Stomach (tissue), 4 donors: ENCODE results near the gene BOLA3.

Experiments used
- CTCF ChIP-seq, 7 experiments: fragments of 450-650 bp in 4 of 7; fragments of 200-600 bp in 3 of 7; sonication (generic) in 3 of 7; IDR thresholded peaks; one replicate each; pipeline ENCODE4 v1.5.1; 2016 to 2019; ENCODE audit warnings: antibody characterized with exemption in 7 of 7, control low read depth in 2 of 7, mild to moderate bottlenecking in 1 of 7
- EP300 ChIP-seq: sonication (generic); formaldehyde crosslinking; IDR thresholded peaks from one replicate; pipeline ENCODE4 v1.6.1; 2017; ENCODE audit warnings: antibody characterized with exemption

GRCh38 chr2:74197049-74197448, 49.3 kb upstream of the BOLA3 start:
- TF ChIP-seq CTCF (IDR thresholded peaks at IDR 0.05) (no peak), EP300 (no peak)
